Panc1 (cell line): Measurements from ENCODE around the gene STAC3. TPM values are rescaled to one million over a fixed set of nuclear protein-coding genes. Genes with fewer than 3 reads are reported as not detected.

Experiments used
- ATAC-seq: fragments of 200-7000 bp; cut with Tn5 transposase; 2 replicates; pipeline ENCODE4 v1.9.1; 2020; ENCODE audit warnings: mild to moderate bottlenecking, moderate library complexity
- BruUV-seq: library from RNA; stranded (reverse); fragments of 400-500 nt; replicated peaks from 2 replicates; lab custom pipeline; 2021; lab: Mats Ljungman, UMichigan
- CTCF ChIA-PET: fragments of 300-600 bp; sonication (Branson Sonifier 250); formaldehyde crosslinking; loops from one replicate; lab custom pipeline; 2022; ENCODE audit warnings: antibody characterized with exemption; lab: Charles Lee
- POLR2A ChIA-PET: fragments of 300-600 bp; sonication (Branson Sonifier 250); formaldehyde crosslinking; loops from one replicate; lab custom pipeline; 2022; ENCODE audit warnings: antibody characterized with exemption; lab: Charles Lee
- DNase-seq: peaks from one replicate; pipeline ENCODE4 v3.0.0-alpha.2; 2010; ENCODE audit warnings: low read depth, low spot score
- H3K27ac ChIP-seq: 2 replicates; pipeline ENCODE4 v1.5.1; 2011; ENCODE audit warnings: mild to moderate bottlenecking, low read length, inconsistent platforms
- H3K27me3 ChIP-seq: fragments of 200-500 bp; sonication (Bioruptor generic); 2 replicates; pipeline ENCODE4 v1.6.0; 2014; ENCODE audit warnings: low read length, inconsistent platforms; ENCODE audit not compliant: control insufficient read depth, insufficient read depth
- H3K36me3 ChIP-seq: fragments of 200-500 bp; sonication (Bioruptor generic); 2 replicates; pipeline ENCODE4 v1.5.1; 2014; ENCODE audit warnings: inconsistent platforms, mild to moderate bottlenecking, low read length, moderate library complexity; ENCODE audit not compliant: control insufficient read depth, insufficient read depth
- H3K4me1 ChIP-seq: 2 replicates; pipeline ENCODE4 v1.5.1; 2011; ENCODE audit warnings: inconsistent platforms, mild to moderate bottlenecking, low read length, moderate library complexity; ENCODE audit not compliant: control insufficient read depth, insufficient read depth
- H3K4me3 ChIP-seq, 2 experiments: 2 replicates each; pipeline ENCODE4 v1.5.1; 2011 to 2012; ENCODE audit warnings: low read depth in 2 of 2, low read length in 2 of 2, mild to moderate bottlenecking in 2 of 2, inconsistent platforms in 1 of 2, moderate library complexity in 1 of 2
- H3K9me3 ChIP-seq: fragments of 200-500 bp; sonication (Bioruptor generic); 2 replicates; pipeline ENCODE4 v1.5.1; 2014; ENCODE audit warnings: low read depth, mild to moderate bottlenecking, inconsistent platforms, low read length, moderate library complexity; ENCODE audit not compliant: control insufficient read depth, insufficient read depth
- CTCF ChIP-seq: fragments of 450-650 bp; IDR thresholded peaks from 2 replicates; pipeline ENCODE4 v1.5.1; 2017; ENCODE audit warnings: mild to moderate bottlenecking
- POLR2AphosphoS5 ChIP-seq: IDR thresholded peaks from 2 replicates; pipeline ENCODE4 v1.6.1; 2012; ENCODE audit warnings: mild to moderate bottlenecking, low read depth, low read length, moderate library complexity
- REST ChIP-seq, 2 experiments: IDR thresholded peaks; 2 replicates each; pipeline ENCODE4 v1.6.1; 2011 to 2012; ENCODE audit warnings: low read depth in 2 of 2, control low read depth in 1 of 2, low read length in 1 of 2, mild to moderate bottlenecking in 1 of 2, moderate library complexity in 1 of 2; ENCODE audit not compliant: insufficient read depth in 1 of 2
- SIN3A ChIP-seq: IDR thresholded peaks from 2 replicates; pipeline ENCODE4 v1.6.1; 2012; ENCODE audit warnings: low read depth, mild to moderate bottlenecking, low read length, moderate library complexity, borderline replicate concordance; ENCODE audit not compliant: insufficient read depth
- TCF7L2 ChIP-seq: IDR thresholded peaks from 2 replicates; pipeline ENCODE4 v1.6.1; 2011; ENCODE audit warnings: mild to moderate bottlenecking, low read depth, low read length, inconsistent platforms
- in situ Hi-C: cut with HindIII; loops from 2 replicates; pipeline ENCODE4 v1.10.0; 2016; ENCODE audit warnings: low sequenced_read_pairs, low pct_unique_long_range_greater_than_20kb
- intact Hi-C: fragments of 100-400 bp; cut with micrococcal nuclease; formaldehyde crosslinking; loops from one replicate; pipeline ENCODE4 v1.10.0; 2022; ENCODE audit not compliant: unreplicated experiment
- total RNA-seq: library from RNA; stranded (reverse); gene quantifications from one replicate; pipeline ENCODE4 v1.2.1, GENCODE V29; 2021; ENCODE audit not compliant: unreplicated experiment

STAC3 gene
- total RNA-seq, 1 experiment from 2014 or later: 0.87 TPM

GRCh38 chr12:57209916-57210315 lies 41.1 kb downstream of the STAC3 start:
- Histone ChIP-seq H3K4me3 (no peak overlapping the region), H3K27me3 (peaks cover 2% of the 10 kb centered on the region; the same call in 1 of the 2 replicates), H3K9me3 (no peaks in the 10 kb centered on the region), H3K27ac (no peak overlapping the region), H3K36me3 (no peaks in the 10 kb centered on the region), H3K4me1 (peaks cover 4% of the 10 kb centered on the region; the same call in 1 of the 2 replicates)
- ATAC-seq: no peak
- ChIA-PET CTCF (no interaction called here), POLR2A (no interaction called here)
- BruUV-seq: no TSS peak
- in situ Hi-C loops (no loop called here), intact Hi-C loops (no loop called here)
- TF ChIP-seq REST (IDR thresholded peaks at IDR 0.05; ENCODE audit: insufficient read depth in 1 of 2, low read depth in 2 of 2, low read length in 1 of 2) (no peak), SIN3A (no peak), TCF7L2 (no peak), CTCF (no peak), POLR2AphosphoS5 (no peak)
- no peak for DNase-seq

- no TSS peak for BruUV-seq
- in situ Hi-C loops: no loop called here
- DNase-seq (no peak), ATAC-seq (no peak)
- ChIA-PET CTCF (no interaction called here), POLR2A (no interaction called here)
- Histone ChIP-seq H3K27me3 (no peaks in the 10 kb centered on the region), H3K27ac (no peak overlapping the region), H3K9me3 (no peaks in the 10 kb centered on the region), H3K4me1 (peaks cover 3% of the 10 kb centered on the region; the same call in 1 of the 2 replicates), H3K36me3 (no peaks in the 10 kb centered on the region), H3K4me3 (no peak overlapping the region)
- TF ChIP-seq REST (IDR thresholded peaks at IDR 0.05; ENCODE audit: insufficient read depth in 1 of 2, low read depth in 2 of 2, low read length in 1 of 2): no peak
- no peak for TF ChIP-seq CTCF
- intact Hi-C loops: no loop called here
These were observed 42.2 kb downstream of the STAC3 start for GRCh38 chr12:57208631-57209282.
